Colonic mucosa (tissue), 4 donors: ENCODE data around the gene FGG. TPM values are rescaled to one million over a fixed set of nuclear protein-coding genes. Genes with fewer than 3 reads are reported as not detected.
A peak's percentile ranks its signal among the peaks of the same experiment; 100 is the strongest.

ENCODE experiments used
- DNase-seq: peaks from one replicate; pipeline ENCODE4 v3.0.0-alpha.2; 2020
- H3K27ac ChIP-seq: fragments of 200-600 bp; one replicate; pipeline ENCODE4 v1.8.0; 2021
- H3K27me3 ChIP-seq: fragments of 200-600 bp; one replicate; pipeline ENCODE4 v1.8.0; 2021
- H3K36me3 ChIP-seq: fragments of 200-600 bp; one replicate; pipeline ENCODE4 v1.8.0; 2021
- H3K4me1 ChIP-seq: fragments of 200-600 bp; one replicate; pipeline ENCODE4 v1.8.0; 2021; ENCODE audit warnings: mild to moderate bottlenecking
- H3K4me3 ChIP-seq: fragments of 200-600 bp; one replicate; pipeline ENCODE4 v1.8.0; 2021
- H3K9ac ChIP-seq, 2 donors: one replicate each; pipeline ENCODE4 v1.7.0; 2013; ENCODE audit warnings: control low read depth in 2 of 2, low read depth in 2 of 2, low read length in 2 of 2
- H3K9me3 ChIP-seq: fragments of 200-600 bp; one replicate; pipeline ENCODE4 v1.8.0; 2021
- intact Hi-C: fragments of 100-400 bp; cut with DNase I; formaldehyde crosslinking; loops from one replicate; pipeline ENCODE4 v1.14.1; 2022
- total RNA-seq, 2 donors: library from RNA; stranded (reverse); fragmentation: NEBNext Ultra II Directional in 1 of 2; extraction: Animal tissue kit (Norgen Biotek cat#: 25700) in 1 of 2; gene quantifications; one replicate each; pipeline ENCODE4 v1.2.1, GENCODE V29; 2021
- TF ChIP-seq, protein P1 (sequence below): fragments of 200-600 bp; IDR thresholded peaks from one replicate; pipeline ENCODE4 v1.8.0; 2022; ENCODE audit warnings: antibody characterized with exemption, mild to moderate bottlenecking
- donor health status: healthy.
- donor health status: DM: no; HTN: no; CAD: no.
- donor health status: DM: no; HTN: no; CAD: no.

FGG gene
- total RNA-seq, 2 donors from 2014 or later, result 0.29 to 6.1 TPM

DNA sequence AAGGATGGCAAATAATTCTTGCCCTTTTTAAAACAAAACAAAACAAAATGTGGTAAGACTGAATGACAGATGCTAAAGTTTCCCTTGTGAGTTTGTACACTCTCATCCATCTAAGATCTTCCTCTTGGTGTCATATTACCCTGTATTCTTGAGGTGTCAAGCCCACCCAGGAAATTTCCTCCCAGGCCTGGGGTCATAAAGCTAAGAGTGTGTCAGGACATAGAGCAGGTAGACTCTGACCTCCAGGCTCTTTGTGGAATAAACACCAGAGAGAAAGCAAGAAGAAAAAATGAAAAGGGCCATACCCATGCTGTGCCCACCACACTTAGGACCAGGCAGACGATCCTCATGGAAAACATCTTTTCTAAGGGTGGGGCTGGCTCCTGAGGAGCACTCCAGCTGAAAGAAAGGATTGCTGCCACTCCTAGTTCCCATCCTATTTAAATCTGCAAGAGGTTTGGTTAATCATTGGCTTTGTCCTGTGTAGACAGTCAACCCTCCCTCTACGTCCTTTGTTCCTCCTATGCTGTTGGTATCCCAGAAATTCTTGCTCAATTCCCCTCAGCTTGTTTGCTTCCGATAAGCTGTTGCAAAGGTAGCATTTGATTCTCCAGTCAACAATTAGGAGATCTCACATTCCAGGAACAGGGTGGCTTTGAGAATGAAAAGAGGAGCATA, 22.0 kb downstream of the FGG start, which contains the start of gene FGA:
Gene FGA (minus strand): TSS at position 414 of the 678 bp plus-strand sequence. CDS start 55 bp downstream, at position 359.
- TF ChIP-seq, protein P1, sequence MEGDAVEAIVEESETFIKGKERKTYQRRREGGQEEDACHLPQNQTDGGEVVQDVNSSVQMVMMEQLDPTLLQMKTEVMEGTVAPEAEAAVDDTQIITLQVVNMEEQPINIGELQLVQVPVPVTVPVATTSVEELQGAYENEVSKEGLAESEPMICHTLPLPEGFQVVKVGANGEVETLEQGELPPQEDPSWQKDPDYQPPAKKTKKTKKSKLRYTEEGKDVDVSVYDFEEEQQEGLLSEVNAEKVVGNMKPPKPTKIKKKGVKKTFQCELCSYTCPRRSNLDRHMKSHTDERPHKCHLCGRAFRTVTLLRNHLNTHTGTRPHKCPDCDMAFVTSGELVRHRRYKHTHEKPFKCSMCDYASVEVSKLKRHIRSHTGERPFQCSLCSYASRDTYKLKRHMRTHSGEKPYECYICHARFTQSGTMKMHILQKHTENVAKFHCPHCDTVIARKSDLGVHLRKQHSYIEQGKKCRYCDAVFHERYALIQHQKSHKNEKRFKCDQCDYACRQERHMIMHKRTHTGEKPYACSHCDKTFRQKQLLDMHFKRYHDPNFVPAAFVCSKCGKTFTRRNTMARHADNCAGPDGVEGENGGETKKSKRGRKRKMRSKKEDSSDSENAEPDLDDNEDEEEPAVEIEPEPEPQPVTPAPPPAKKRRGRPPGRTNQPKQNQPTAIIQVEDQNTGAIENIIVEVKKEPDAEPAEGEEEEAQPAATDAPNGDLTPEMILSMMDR, result no peak
- peak; percentile 40 for DNase-seq
- no peak within 1 kb of the TSS for H3K27ac ChIP-seq
- H3K36me3 ChIP-seq, result no peaks in the 10 kb centered on the region
- no peaks in the 10 kb centered on the region for H3K27me3 ChIP-seq
- H3K9ac ChIP-seq, result no peak within 1 kb of the TSS
- no peaks in the 10 kb centered on the region for H3K9me3 ChIP-seq
- H3K4me1 ChIP-seq, result no peaks in the 10 kb centered on the region
- intact Hi-C loops, result no loop called here
- H3K4me3 ChIP-seq, result no peak within 1 kb of the TSS

GRCh38 chr4:154589296-154590197, 22.9 kb downstream of the FGG start:
- no peak overlapping the region for H3K9ac ChIP-seq
- intact Hi-C loops, result no loop called here
- no peaks in the 10 kb centered on the region for H3K4me1 ChIP-seq
- no peak for DNase-seq
- no peaks in the 10 kb centered on the region for H3K27me3 ChIP-seq
- H3K9me3 ChIP-seq, result no peaks in the 10 kb centered on the region
- H3K27ac ChIP-seq, result no peak overlapping the region
- no peaks in the 10 kb centered on the region for H3K36me3 ChIP-seq
- TF ChIP-seq, protein P1, result no peak
- H3K4me3 ChIP-seq, result no peak overlapping the region

DNA sequence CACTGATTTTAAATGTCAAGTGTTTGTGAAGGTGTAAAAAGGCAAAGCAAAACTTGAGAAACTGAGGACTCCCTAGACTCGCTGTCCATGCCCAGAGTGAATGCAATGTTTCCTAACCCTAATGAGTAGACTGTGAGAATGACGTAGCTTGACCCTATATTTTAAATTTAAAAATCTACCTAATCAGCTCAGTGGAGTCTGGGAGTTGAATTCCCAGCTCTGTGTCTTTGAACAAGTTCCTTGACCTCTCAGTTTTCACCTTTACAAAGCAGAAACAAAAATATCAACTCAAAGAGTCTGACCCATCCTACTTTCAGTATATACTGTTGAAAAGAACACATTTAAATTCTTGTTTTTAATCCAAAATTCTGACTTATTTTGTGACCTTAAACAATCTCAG, 24.3 kb downstream of the FGG start:
- Histone ChIP-seq H3K27me3 (no peaks in the 10 kb centered on the region), H3K4me1 (no peaks in the 10 kb centered on the region), H3K36me3 (no peaks in the 10 kb centered on the region), H3K27ac (no peak overlapping the region), H3K9me3 (no peaks in the 10 kb centered on the region), H3K4me3 (no peak overlapping the region), H3K9ac (no peak overlapping the region)
- intact Hi-C loops, result no loop called here
- TF ChIP-seq, protein P1, result no peak
- DNase-seq, result no peak

GRCh38 chr4:154586296-154587033, 26.0 kb downstream of the FGG start:
- H3K4me1 ChIP-seq, result no peaks in the 10 kb centered on the region
- no peaks in the 10 kb centered on the region for H3K27me3 ChIP-seq
- H3K4me3 ChIP-seq, result no peak overlapping the region
- no peak overlapping the region for H3K9ac ChIP-seq
- no peaks in the 10 kb centered on the region for H3K36me3 ChIP-seq
- no peak for DNase-seq
- TF ChIP-seq, protein P1, result no peak
- intact Hi-C loops, result no loop called here
- H3K27ac ChIP-seq, result no peak overlapping the region
- H3K9me3 ChIP-seq, result no peaks in the 10 kb centered on the region

DNA sequence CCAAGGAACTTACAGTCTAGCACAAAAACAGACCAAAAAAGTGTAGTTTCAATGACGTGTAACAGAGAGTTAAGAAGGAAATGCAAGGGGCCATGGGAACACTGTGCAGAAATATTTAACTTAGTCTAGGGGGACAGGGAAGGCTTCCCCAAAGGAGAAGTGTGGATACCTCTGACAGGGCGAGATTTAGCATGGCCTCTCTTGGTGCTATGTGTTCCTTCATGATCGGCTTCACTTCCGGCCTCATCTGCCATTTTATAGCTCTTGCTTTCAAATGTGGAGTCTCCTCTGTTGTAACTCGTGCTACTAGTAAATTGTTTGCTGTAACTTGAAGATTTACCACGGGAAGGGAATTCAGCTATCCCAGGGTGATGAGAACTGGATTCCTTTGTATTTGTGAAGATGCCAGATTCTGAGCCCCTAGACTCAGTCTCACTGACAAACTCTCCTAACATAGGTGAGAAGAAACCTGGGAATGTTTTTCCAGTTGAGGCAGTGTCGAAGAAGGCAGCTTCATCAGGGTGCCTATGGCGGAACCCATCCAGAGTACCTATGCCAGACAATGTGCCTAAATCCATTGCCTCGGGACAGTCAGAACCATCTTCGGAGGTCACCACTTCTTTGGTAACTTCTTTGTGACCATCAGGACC, 27.0 kb downstream of the FGG start:
- Histone ChIP-seq H3K9me3 (no peaks in the 10 kb centered on the region), H3K4me1 (no peaks in the 10 kb centered on the region), H3K36me3 (no peaks in the 10 kb centered on the region), H3K4me3 (no peak overlapping the region), H3K27ac (no peak overlapping the region), H3K9ac (no peak overlapping the region), H3K27me3 (no peaks in the 10 kb centered on the region)
- intact Hi-C loops, result no loop called here
- no peak for DNase-seq
- TF ChIP-seq, protein P1, result no peak
